ENCODE measurements around the gene PARG.

GRCh38 chr10:49768731-49769130, 173.1 kb downstream of the PARG start:
- no peak for TF ChIP-seq ARNTL (CRISPR knock-in tag; IDR thresholded peaks at IDR 0.05; ENCODE audit: borderline replicate concordance, low read depth)
- TF ChIP-seq PATZ1 (CRISPR knock-in tag; IDR thresholded peaks at IDR 0.05; ENCODE audit: borderline replicate concordance) = no peak
- TF ChIP-seq ZFP3 (CRISPR knock-in tag; IDR thresholded peaks at IDR 0.05) = no peak
- no peak for TF ChIP-seq ZNF70 (CRISPR knock-in tag; IDR thresholded peaks at IDR 0.05)
- TF ChIP-seq GLIS3 (CRISPR knock-in tag; IDR thresholded peaks at IDR 0.05) = no peak
- no peak for TF ChIP-seq OSR1 (CRISPR knock-in tag; IDR thresholded peaks at IDR 0.05)
- no peak for TF ChIP-seq TCF4 (CRISPR knock-in tag; IDR thresholded peaks at IDR 0.05; ENCODE audit: borderline replicate concordance)
- no peak for TF ChIP-seq ISL1 (CRISPR knock-in tag; IDR thresholded peaks at IDR 0.05)

All from SK-N-SH treated with all-trans-retinoic acid at 6 μM for 48 hours (cell line).